OCI-LY7 (cell line): ENCODE measurements around the gene REPIN1.

Source experiments
- EZH2phosphoT487 ChIP-seq: fragments of 200-600 bp; sonication (generic); IDR thresholded peaks from 2 replicates; pipeline ENCODE4 v1.6.1; 2018; ENCODE audit warnings: low read depth, borderline replicate concordance, mild to moderate bottlenecking, mixed run types, antibody characterized with exemption, low read length, moderate library complexity, mixed read lengths
- TF ChIP-seq, protein P1 (sequence below): fragments of 200-600 bp; sonication (generic); conservative IDR thresholded peaks from 2 replicates; pipeline ENCODE4 v1.5.1; 2014; ENCODE audit warnings: mild to moderate bottlenecking, antibody characterized with exemption, low read length, moderate library complexity, mixed read lengths

DNA sequence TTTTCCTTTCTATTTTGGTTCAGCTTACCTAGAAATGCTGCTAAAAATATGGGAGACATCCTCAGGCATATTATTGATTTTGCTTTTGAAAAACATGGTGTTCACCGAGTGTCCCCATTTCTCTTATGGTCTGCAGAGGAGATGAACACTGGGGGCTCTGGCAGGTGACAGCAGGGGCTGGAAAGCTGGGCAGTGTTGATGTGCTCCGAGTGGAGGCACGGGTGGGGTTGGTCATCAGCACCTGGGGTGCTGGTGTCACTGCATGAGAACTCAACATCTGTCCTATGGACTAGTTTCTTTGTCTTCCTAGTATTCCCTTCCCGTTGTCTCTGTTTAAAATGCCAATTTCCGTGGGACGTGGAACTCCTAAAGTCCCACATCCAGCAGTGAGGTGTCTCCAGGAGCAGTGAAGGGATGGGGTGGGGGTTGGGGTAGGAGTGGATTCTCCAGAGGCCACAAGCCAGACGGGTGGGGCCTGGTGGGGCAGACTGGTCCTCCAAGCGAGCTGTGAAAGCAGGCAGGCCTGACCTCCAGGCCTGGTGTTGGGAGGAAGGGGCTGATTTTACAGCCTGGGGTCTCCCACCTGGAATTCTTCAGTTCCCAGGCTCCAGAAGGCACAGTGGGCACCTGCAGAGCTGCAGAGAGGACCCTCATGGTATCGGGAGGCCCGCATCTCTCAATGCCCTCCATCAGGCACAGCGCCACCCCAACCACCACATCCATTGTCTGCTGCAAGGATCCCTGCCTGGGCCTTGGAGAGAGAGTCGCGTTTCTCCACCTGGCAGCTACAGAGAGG lies 35.0 kb downstream of the REPIN1 start:
- no peak for TF ChIP-seq EZH2phosphoT487
- TF ChIP-seq, protein P1, sequence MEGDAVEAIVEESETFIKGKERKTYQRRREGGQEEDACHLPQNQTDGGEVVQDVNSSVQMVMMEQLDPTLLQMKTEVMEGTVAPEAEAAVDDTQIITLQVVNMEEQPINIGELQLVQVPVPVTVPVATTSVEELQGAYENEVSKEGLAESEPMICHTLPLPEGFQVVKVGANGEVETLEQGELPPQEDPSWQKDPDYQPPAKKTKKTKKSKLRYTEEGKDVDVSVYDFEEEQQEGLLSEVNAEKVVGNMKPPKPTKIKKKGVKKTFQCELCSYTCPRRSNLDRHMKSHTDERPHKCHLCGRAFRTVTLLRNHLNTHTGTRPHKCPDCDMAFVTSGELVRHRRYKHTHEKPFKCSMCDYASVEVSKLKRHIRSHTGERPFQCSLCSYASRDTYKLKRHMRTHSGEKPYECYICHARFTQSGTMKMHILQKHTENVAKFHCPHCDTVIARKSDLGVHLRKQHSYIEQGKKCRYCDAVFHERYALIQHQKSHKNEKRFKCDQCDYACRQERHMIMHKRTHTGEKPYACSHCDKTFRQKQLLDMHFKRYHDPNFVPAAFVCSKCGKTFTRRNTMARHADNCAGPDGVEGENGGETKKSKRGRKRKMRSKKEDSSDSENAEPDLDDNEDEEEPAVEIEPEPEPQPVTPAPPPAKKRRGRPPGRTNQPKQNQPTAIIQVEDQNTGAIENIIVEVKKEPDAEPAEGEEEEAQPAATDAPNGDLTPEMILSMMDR, result no peak
